GM12865 (cell line): ENCODE results near the gene CNTLN.
"Not testable (repeated sequence)": the region's sequence is repeated elsewhere in the genome, so short reads cannot be mapped to it uniquely, and the experiment has no call there.

ENCODE experiments used
- DNase-seq: peaks from one replicate; pipeline ENCODE4 v3.0.0; 2010; ENCODE audit warnings: low read depth
- H3K4me3 ChIP-seq: 2 replicates; pipeline ENCODE4 v1.5.1; 2011; ENCODE audit warnings: mild to moderate bottlenecking, low read depth, low read length, control low read depth
- CTCF ChIP-seq: IDR thresholded peaks from 2 replicates; pipeline ENCODE4 v1.5.1; 2011; ENCODE audit warnings: low read length, control low read depth, low read depth, inconsistent platforms; ENCODE audit not compliant: insufficient read depth; ENCODE audit errors: missing control alignments

CNTLN gene

GRCh38 chr9:17171309-17172094, 36.7 kb downstream of the CNTLN start:
- TF ChIP-seq CTCF, result no peak
- DNase-seq, result peak; percentile 3
- no peak overlapping the region for H3K4me3 ChIP-seq

- not testable (repeated sequence) for DNase-seq, H3K4me3 ChIP-seq
Measured at GRCh38 chr9:17177496-17177895, 42.7 kb downstream of the CNTLN start.

GRCh38 chr9:17185481-17186029, 50.7 kb downstream of the CNTLN start:
- DNase-seq, result no peak
- H3K4me3 ChIP-seq, result no peak overlapping the region
- TF ChIP-seq CTCF, result no peak

GRCh38 chr9:17191082-17191481, 56.2 kb downstream of the CNTLN start:
- no peak overlapping the region for H3K4me3 ChIP-seq
- TF ChIP-seq CTCF, result no peak
- DNase-seq, result no peak

- TF ChIP-seq CTCF, result no peak
- no peak for DNase-seq
- H3K4me3 ChIP-seq, result no peak overlapping the region
Measured at GRCh38 chr9:17204611-17205152, 69.8 kb downstream of the CNTLN start.

GRCh38 chr9:17216011-17216410, 81.2 kb downstream of the CNTLN start:
- no peak for TF ChIP-seq CTCF
- no peak for DNase-seq
- no peak overlapping the region for H3K4me3 ChIP-seq

- no peak for TF ChIP-seq CTCF
- DNase-seq, result no peak
- no peak overlapping the region for H3K4me3 ChIP-seq
Measured at GRCh38 chr9:17216646-17217045, 81.8 kb downstream of the CNTLN start.
